GM18505 (cell line): Measurements from ENCODE around the gene NSRP1.
"Not testable (repeated sequence)": the region's sequence is repeated elsewhere in the genome, so short reads cannot be mapped to it uniquely, and the experiment has no call there.

Source experiments
- ATAC-seq: cut with Tn5 transposase; IDR thresholded peaks from one replicate; pipeline ENCODE4 v1.9.1; 2021; ENCODE audit not compliant: unreplicated experiment
- POLR2A ChIP-seq: IDR thresholded peaks from 4 replicates; pipeline ENCODE4 v1.6.1; 2011; ENCODE audit warnings: borderline replicate concordance; ENCODE audit not compliant: insufficient read depth, insufficient read length; ENCODE audit errors: extremely low read depth

Gene NSRP1

GRCh38 chr17:30116661-30117551 lies at the start of gene NSRP1:
NSRP1 (plus strand) TSS chr17:30116816; CDS start chr17:30116844, 28 bp downstream.
- ATAC-seq: peak; percentile 78
- TF ChIP-seq POLR2A: peak; percentile 99

- TF ChIP-seq POLR2A: no peak
- ATAC-seq: no peak
These were observed 48.2 kb upstream of the NSRP1 start for GRCh38 chr17:30068465-30068864.

- TF ChIP-seq POLR2A: no peak
- no peak for ATAC-seq
These were observed 42.4 kb upstream of the NSRP1 start for GRCh38 chr17:30074254-30074653.

- ATAC-seq: no peak
- no peak for TF ChIP-seq POLR2A
These were observed 41.9 kb upstream of the NSRP1 start for GRCh38 chr17:30074730-30075129.

DNA sequence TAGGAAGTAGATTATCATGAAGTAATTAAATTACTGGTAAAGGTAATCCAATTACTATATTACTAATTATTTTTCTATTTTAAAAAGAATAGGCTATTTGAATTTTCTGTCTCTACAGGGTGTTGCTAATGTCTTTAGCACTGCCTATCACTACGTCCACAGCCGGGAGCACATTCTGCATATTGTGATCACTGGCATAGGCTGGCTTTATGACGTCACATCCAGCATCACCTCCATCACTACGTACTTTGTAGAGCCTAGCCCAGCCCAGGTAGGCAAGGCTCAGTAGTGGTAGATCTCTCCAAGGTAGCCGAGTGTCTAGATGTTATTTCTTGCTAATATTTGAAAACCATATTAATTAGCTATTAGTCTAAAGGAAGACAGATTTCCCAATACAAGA lies 33.8 kb upstream of the NSRP1 start:
- TF ChIP-seq POLR2A: no peak
- ATAC-seq: no peak

GRCh38 chr17:30084788-30085187 lies 31.8 kb upstream of the NSRP1 start:
- ATAC-seq: no peak
- TF ChIP-seq POLR2A: no peak

- TF ChIP-seq POLR2A: no peak
- no peak for ATAC-seq
These were observed 29.7 kb upstream of the NSRP1 start for GRCh38 chr17:30086896-30087295.

- not testable (repeated sequence) for ATAC-seq
These were observed 29.2 kb upstream of the NSRP1 start for GRCh38 chr17:30087431-30087830.

DNA sequence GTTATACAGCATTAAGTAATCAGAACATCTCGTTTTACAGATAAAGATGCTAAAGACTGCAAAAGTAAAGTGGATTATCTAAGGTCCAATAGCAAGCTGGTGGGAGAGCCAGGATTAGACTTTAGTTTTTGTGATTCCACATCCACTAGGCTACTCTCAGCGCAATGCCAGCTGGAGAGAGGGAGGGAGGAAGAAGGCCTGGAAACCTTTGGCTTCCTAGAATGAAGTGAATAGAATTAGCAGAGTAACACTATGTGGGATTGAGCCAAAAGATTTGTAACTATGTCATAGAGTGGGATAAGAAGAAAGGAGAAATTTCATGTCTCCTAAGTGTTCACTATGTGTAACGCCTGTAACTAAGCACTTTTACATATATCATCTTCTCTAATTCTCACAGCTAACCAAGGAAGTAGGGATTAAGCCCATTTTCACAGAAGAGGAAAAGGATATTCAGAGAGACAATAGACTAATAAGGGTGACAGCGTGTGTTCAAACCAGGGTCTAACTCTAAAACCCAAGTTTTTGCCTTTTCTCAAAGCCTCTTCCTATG lies 25.4 kb upstream of the NSRP1 start:
- no peak for ATAC-seq
- no peak for TF ChIP-seq POLR2A

DNA sequence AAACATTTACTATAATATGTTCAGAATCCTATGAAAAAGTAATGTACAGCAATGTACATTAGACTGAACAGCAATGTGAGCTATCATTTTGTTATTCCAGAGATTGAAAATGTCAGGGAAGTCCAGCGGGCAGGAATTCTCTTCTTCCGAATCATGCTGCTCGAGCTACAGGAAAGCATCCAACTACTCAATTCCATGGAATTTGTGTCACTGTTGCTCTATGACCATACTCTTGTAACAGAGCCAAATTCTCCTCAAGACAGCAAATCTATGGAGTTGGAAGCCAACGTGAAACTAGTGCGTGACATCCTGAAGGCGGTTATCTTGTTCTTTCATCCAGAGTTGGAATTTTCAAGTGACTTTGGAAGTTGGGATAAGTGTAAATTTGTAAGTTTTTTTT lies 24.8 kb upstream of the NSRP1 start:
- no peak for ATAC-seq
- TF ChIP-seq POLR2A: no peak

DNA sequence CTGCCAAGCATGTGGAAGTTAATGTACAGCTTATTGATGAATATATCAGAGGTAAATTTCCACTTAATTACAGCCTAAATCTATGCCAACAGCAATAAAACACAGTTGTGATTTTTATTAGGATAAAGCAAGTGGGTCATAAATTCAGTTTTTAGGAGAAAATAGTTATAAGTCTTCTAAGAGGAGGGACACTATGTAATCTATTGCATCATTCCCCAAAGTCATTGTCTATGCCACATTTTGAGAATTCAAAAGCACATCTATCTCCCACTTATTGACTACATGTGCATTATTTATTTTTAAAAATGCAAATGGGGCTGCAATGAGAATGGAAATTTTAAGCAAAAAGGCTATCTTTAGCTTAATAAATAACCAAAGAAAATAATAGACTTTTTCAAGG lies 23.7 kb upstream of the NSRP1 start:
- no peak for TF ChIP-seq POLR2A
- no peak for ATAC-seq

DNA sequence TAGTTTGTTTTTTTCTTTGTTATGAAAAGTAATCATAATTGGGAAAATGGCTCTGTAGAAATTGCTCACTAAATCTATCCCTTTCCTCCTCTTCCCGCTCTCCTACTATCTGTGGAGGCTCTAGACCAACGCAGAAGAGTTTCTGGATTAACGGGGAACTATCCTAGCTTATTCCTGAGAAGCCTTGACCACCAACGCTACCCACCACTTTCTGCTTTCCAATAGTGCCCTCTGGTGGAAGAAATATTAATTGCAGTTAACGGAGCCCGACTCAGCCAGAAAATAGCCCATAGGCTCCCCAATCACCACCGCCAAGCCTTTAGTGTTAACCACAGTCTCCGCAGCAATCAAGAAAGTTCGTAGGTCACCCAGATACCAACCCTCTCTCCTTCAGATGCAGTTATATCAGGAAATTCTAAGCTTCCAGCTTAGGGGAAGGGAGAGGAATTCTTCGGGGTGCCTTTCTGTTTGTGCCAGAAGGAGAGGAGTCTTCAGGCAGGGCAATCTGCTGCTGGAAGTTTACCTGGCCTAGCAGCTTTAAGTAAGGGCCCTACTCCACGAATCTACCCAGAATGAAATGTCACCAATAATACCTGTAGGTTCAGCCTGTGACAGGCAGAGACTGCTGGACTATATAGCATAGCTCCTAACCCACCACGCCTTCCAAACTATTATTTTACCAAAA lies 23.0 kb upstream of the NSRP1 start:
- no peak for TF ChIP-seq POLR2A
- no peak for ATAC-seq

DNA sequence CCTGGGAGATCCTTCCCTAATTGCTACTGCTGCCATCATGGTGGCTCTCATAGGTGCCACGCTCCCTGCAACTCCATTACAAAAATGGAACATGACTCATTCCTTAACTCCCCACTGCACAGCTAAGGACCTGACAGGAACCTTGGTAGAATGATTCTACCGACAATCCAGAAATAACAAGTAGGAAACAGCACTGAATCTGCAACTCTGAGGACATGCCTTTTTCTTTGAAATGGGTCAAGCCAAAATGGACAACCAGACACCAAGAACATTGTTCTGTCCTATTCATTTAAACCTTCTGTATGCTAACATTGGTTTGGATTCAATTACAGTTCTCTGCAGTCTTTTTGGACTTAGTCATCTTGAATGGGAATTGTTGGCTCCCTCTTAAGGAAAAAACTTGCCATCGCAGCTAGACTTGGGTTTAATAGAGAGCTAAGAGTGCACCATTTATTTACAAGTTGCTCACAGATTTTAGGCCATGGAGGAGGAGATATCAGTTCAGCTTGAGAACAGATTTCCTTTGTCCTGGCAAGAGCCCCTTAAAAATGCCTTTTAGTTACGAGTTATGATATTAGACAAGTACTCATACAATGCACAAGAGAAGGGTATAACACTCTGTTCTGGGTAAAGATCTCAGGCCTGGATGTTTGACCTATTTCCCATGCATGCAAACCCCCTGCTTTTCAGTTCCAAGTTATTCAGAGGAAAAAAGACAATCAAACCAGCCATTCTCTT lies 20.9 kb upstream of the NSRP1 start:
- no peak for TF ChIP-seq POLR2A
- ATAC-seq: no peak
